ENCODE measurements around the gene PRUNE2. TPM values are rescaled to one million over a fixed set of nuclear protein-coding genes. Genes with fewer than 3 reads are reported as not detected.

Gene PRUNE2
- total and polyA plus RNA-seq, 2 of the 13 experiments (the other 11 are each of a cell fraction or from before 2014, with no cell fraction given), result 0.02 TPM; not detected in 1

- 22% methylated on average over 7 of the region's 7 CpGs for WGBS (ENCODE audit: low lambda C conversion rate)
- no TSS peak for BruUV-seq (replicated peaks)
- POLR2A ChIA-PET, result no interaction called here
- DNase-seq (ENCODE audit: low spot score), result no peak
- intact Hi-C loops (cut with micrococcal nuclease; ENCODE audit: unreplicated experiment), result no loop called here
- peaks cover 10% of the 10 kb centered on the region; the same call in 1 of the 2 replicates for H3K4me1 ChIP-seq (ENCODE audit: insufficient read depth, low read length)
- in situ Hi-C loops (cut with HindIII; ENCODE audit: extremely low pct_ligation_motif_present, low pct_unique_long_range_greater_than_20kb), result no loop called here
- no peak for FAIRE-seq
- H3K36me3 ChIP-seq (replicated peaks in 1 of 2; ENCODE audit: control insufficient read depth in 1 of 2, insufficient read depth in 2 of 2, low read length in 2 of 2), result no peaks in the 10 kb centered on the region
- no peak overlapping the region for H3K4me3 ChIP-seq (replicated peaks in 1 of 3; ENCODE audit: insufficient read depth in 1 of 3, low read depth in 2 of 3, low read length in 3 of 3)
- CTCF ChIA-PET (ENCODE audit: low intra/inter-chr PET ratio, low total read pairs), result no interaction called here
- H3K27me3 ChIP-seq (ENCODE audit: control insufficient read depth in 1 of 2, insufficient read depth in 2 of 2, low read length in 2 of 2), result no peaks in the 10 kb centered on the region
- no peak for ATAC-seq
- H3K9me3 ChIP-seq (ENCODE audit: low read length), result no peaks in the 10 kb centered on the region
- H3K9ac ChIP-seq (ENCODE audit: insufficient read depth, low read depth, low read length), result no peak overlapping the region
- no peaks in the 10 kb centered on the region for H4K20me1 ChIP-seq (ENCODE audit: insufficient read depth, low read length)
- H3K79me2 ChIP-seq (ENCODE audit: insufficient read depth, low read length), result no peaks in the 10 kb centered on the region
- no peak overlapping the region for H2AFZ ChIP-seq (ENCODE audit: low read length)
- H3K4me2 ChIP-seq (ENCODE audit: low read depth, low read length), result no peak overlapping the region
- H3K27ac ChIP-seq (ENCODE audit: extremely low read length, insufficient read depth, low read length), result no peak overlapping the region
- TF ChIP-seq ZNF232 (CRISPR knock-in tag; IDR thresholded peaks at IDR 0.05; ENCODE audit: borderline replicate concordance) (no peak), ZNF337 (CRISPR knock-in tag; IDR thresholded peaks at IDR 0.05; ENCODE audit: borderline replicate concordance, low read depth) (no peak), HNF4G (IDR thresholded peaks at IDR 0.05; ENCODE audit: borderline replicate concordance, low read depth, low read length) (no peak), HNF4G (CRISPR knock-in tag; IDR thresholded peaks at IDR 0.05; ENCODE audit: borderline replicate concordance, low read depth) (no peak), ZNF639 (CRISPR knock-in tag; conservative IDR thresholded peaks at IDR 0.05) (no peak), PHF8 (CRISPR knock-in tag; IDR thresholded peaks at IDR 0.05) (no peak), MED1 (CRISPR knock-in tag; IDR thresholded peaks at IDR 0.05) (no peak), ZNF18 (CRISPR knock-in tag; IDR thresholded peaks at IDR 0.05; ENCODE audit: insufficient replicate concordance) (no peak)
These were observed 322.7 kb downstream of the PRUNE2 start for GRCh38 chr9:76583256-76583655.

Measured in HepG2 (cell line).